Nephron (organoid): ENCODE results near the gene AMZ1.
"Not testable (repeated sequence)": the region's sequence is repeated elsewhere in the genome, so short reads cannot be mapped to it uniquely, and the experiment has no call there.

Source experiments
- H3K27ac Mint-ChIP-seq, 3 experiments: 2 replicates each; pipeline ENCODE4 v1.8.0; 2020; ENCODE audit warnings: mixed read lengths in 3 of 3, mild to moderate bottlenecking in 2 of 3, moderate library complexity in 1 of 3
- H3K27me3 Mint-ChIP-seq: 2 replicates; pipeline ENCODE4 v1.8.0; 2021; ENCODE audit warnings: low read depth, mild to moderate bottlenecking, moderate library complexity, mixed read lengths
- H3K36me3 Mint-ChIP-seq: 2 replicates; pipeline ENCODE4 v1.8.0; 2020; ENCODE audit warnings: low read depth, mixed read lengths
- H3K4me1 Mint-ChIP-seq: 2 replicates; pipeline ENCODE4 v1.8.0; 2020; ENCODE audit warnings: mixed read lengths
- H3K4me3 Mint-ChIP-seq, 3 experiments: 2 replicates each; pipeline ENCODE4 v1.8.0; 2020; ENCODE audit warnings: mild to moderate bottlenecking in 3 of 3, mixed read lengths in 3 of 3, moderate library complexity in 2 of 3
- H3K9me3 Mint-ChIP-seq: 2 replicates; pipeline ENCODE4 v1.8.0; 2020; ENCODE audit warnings: mixed read lengths
- TF ChIP-seq, protein P1 (sequence below), 3 experiments: fragments of 200-600 bp; sonication (generic); IDR thresholded peaks; one replicate each; pipeline ENCODE4 v1.5.0; 2021; ENCODE audit warnings: antibody characterized with exemption in 3 of 3; ENCODE audit not compliant: unreplicated experiment in 3 of 3

The AMZ1 gene

DNA sequence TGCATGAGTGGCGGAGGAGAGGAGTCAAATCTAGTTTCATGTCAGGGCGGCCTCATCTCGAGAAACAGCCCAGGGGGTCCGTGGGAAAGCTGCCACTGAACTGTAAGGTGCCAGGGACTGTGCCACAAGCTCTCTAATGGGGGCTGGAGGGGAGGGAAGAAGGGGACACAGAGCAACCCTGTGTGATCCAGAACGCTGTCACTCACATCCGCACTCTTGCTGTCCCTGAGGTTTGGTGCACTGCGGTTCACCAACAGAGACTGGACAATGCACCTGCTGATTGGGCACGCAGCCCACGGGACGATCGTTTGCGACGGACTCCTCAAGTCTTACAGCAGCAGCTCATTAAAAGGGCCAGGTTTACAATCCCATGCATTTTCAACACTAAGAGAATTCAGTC is 47.7 kb downstream of the AMZ1 start:
- TF ChIP-seq, protein P1, sequence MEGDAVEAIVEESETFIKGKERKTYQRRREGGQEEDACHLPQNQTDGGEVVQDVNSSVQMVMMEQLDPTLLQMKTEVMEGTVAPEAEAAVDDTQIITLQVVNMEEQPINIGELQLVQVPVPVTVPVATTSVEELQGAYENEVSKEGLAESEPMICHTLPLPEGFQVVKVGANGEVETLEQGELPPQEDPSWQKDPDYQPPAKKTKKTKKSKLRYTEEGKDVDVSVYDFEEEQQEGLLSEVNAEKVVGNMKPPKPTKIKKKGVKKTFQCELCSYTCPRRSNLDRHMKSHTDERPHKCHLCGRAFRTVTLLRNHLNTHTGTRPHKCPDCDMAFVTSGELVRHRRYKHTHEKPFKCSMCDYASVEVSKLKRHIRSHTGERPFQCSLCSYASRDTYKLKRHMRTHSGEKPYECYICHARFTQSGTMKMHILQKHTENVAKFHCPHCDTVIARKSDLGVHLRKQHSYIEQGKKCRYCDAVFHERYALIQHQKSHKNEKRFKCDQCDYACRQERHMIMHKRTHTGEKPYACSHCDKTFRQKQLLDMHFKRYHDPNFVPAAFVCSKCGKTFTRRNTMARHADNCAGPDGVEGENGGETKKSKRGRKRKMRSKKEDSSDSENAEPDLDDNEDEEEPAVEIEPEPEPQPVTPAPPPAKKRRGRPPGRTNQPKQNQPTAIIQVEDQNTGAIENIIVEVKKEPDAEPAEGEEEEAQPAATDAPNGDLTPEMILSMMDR (IDR thresholded peaks at IDR 0.05; ENCODE audit: unreplicated experiment in 3 of 3): no peak
- peaks cover 45% of the 10 kb centered on the region for H3K36me3 Mint-ChIP-seq
- H3K4me3 Mint-ChIP-seq: no peak overlapping the region
- H3K27ac Mint-ChIP-seq: peak overlapping the region in 1 of 3 experiments; percentile 33
- H3K4me1 Mint-ChIP-seq: peaks cover 71% of the 10 kb centered on the region
- no peaks in the 10 kb centered on the region for H3K9me3 Mint-ChIP-seq
- no peaks in the 10 kb centered on the region for H3K27me3 Mint-ChIP-seq

DNA sequence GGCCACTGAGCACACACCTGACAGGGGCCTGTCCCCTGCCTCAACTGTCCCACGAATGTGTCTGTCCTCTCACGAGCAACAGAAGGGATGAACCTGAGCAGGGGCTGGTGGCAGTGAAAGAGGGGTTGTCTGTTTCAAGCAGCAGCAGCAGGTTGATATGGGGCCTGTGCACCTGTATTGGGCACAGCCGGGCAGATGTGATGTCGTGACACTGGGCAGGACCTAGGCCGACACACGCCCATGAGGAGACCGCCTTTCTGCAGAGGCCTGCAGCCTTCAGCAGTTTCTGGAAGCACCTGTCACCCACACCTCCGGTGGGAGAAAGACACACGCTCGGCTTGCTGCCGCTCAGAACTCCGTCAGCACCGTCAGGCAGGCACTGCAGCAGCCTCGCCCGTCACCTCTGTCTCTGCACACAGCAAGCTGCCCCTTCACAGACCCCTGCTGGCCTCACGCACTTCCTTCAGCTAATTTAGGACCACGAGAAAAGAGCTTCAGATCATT is 48.5 kb downstream of the AMZ1 start:
- Mint-ChIP-seq H3K4me1 (peaks cover 67% of the 10 kb centered on the region), H3K27me3 (no peaks in the 10 kb centered on the region), H3K27ac (peak overlapping the region in 2 of 3 experiments; percentile 9 to 62), H3K4me3 (no peak overlapping the region), H3K9me3 (no peaks in the 10 kb centered on the region), H3K36me3 (peaks cover 38% of the 10 kb centered on the region)
- TF ChIP-seq, protein P1 (IDR thresholded peaks at IDR 0.05; ENCODE audit: unreplicated experiment in 3 of 3): no peak

DNA sequence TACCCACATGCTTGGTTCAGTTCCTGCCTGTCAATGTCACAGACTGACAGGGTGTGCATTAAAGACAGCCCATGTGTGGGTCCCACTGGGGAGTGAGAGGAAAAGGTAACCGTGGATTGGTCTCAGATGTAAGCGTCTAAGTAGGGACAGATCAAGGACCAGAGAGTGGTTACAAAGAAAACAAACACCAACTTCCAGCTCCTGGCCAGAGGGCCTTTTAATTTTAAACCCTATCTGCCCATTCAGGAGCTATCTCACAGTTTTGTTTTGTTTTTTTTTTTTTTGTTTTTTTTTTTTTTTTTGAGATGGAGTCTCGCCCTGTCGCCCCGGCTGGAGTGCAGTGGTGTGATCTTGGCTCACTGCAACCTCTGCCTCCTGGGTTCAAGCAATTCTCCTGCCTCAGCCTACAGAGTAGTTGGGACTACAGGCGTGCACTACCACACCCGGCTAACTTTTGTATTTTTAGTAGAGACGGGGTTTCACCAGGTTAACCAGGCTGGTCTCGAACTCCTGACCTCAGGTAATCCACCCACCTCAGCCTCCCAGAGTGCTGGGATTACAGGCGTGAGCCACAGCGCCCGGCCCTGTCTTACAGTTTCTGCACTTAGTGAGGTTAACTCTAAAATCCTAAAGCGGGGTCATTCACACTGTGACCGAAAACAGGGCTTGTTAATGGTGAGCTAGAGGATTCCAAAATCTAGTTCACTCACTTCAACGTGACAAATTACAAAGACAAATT is 49.2 kb downstream of the AMZ1 start:
- Mint-ChIP-seq H3K4me1 (peaks cover 60% of the 10 kb centered on the region), H3K36me3 (peaks cover 31% of the 10 kb centered on the region), H3K27ac (peak overlapping the region in 2 of 3 experiments; percentile 9 to 62)
- H3K4me3 Mint-ChIP-seq, H3K27me3 Mint-ChIP-seq, H3K9me3 Mint-ChIP-seq: not testable (repeated sequence)

DNA sequence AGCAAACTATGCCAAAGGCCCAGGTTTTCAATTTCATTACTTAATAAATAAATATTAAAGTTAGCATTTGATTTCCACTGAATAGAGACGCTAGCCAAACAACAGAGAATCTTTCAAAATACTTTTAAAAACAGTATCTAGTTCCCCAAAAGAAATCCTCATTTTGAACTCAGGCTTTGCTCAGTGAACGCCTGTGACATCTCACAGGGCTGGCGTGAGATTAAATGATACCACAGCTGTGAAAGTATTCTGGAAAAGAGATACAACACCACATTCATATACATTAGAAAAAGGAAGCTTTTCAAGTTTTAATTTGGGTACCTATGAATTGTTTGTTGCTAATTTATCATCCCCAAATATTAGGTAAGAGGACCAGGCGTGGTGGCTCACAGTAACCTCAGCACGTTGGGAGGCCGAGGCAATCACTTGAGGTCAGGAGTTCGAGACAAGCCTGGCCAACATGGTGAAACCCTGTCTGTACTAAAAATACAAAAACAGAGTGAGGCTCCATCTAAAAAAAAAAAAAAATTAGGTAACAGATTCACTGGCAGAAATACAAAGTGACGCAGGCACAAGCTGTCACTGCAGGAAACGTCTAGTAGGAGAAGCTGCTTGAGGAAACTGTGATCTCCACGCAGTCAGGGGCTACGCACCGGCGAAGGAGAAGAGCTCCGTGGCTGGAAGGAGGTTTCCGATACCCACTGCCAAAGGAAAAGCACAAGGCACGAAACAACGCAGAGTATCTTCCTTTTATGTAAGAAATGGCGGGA is 50.0 kb downstream of the AMZ1 start:
- peaks cover 32% of the 10 kb centered on the region for H3K36me3 Mint-ChIP-seq
- H3K9me3 Mint-ChIP-seq: peaks cover 3% of the 10 kb centered on the region
- no peaks in the 10 kb centered on the region for H3K27me3 Mint-ChIP-seq
- H3K4me1 Mint-ChIP-seq: peaks cover 54% of the 10 kb centered on the region
- peak overlapping the region in 1 of 3 experiments; percentile 31 for H3K27ac Mint-ChIP-seq
- TF ChIP-seq, protein P1 (IDR thresholded peaks at IDR 0.05; ENCODE audit: unreplicated experiment in 3 of 3): no peak
- H3K4me3 Mint-ChIP-seq: no peak overlapping the region

DNA sequence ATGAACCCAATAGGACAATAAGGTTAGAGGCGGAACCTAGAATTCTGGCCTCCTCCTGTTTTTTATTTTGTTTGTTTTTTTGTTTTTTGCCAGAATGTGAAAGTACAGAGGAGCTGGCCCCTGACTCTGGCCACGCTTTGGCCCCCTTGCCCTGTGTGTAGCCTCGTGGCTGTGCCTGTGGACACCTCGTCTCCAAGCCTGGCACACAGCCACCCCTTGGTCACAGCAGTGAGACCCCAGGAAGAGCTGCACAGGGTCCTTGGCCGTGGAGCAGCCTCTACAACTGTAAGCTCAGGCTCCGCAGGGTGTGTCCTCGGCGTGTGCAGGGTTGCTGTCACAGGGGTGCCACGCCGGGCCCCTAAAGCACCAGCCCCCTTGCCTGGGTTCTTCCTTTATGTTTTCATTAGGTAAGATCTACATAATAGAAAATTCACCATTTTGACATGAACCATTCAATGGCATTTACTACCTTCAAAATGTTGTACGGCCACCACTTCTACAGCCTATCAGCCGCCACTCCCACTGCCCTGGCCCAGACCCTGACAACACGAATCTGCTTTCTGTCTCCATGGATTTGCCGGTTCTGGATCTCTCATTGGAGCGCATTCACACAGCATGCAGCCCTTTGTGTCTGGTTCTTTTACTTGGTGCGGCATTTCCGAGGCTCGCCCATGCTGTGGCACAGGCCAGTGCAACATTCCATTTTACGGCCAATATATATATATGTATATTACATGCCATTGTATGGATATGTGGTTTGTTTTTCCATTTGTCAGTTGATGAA is 51.0 kb downstream of the AMZ1 start:
- Mint-ChIP-seq H3K36me3 (peaks cover 35% of the 10 kb centered on the region), H3K27ac (no peak overlapping the region), H3K4me3 (no peak overlapping the region), H3K9me3 (peaks cover 9% of the 10 kb centered on the region), H3K4me1 (peaks cover 45% of the 10 kb centered on the region), H3K27me3 (no peaks in the 10 kb centered on the region)
- TF ChIP-seq, protein P1 (IDR thresholded peaks at IDR 0.05; ENCODE audit: unreplicated experiment in 3 of 3): no peak

DNA sequence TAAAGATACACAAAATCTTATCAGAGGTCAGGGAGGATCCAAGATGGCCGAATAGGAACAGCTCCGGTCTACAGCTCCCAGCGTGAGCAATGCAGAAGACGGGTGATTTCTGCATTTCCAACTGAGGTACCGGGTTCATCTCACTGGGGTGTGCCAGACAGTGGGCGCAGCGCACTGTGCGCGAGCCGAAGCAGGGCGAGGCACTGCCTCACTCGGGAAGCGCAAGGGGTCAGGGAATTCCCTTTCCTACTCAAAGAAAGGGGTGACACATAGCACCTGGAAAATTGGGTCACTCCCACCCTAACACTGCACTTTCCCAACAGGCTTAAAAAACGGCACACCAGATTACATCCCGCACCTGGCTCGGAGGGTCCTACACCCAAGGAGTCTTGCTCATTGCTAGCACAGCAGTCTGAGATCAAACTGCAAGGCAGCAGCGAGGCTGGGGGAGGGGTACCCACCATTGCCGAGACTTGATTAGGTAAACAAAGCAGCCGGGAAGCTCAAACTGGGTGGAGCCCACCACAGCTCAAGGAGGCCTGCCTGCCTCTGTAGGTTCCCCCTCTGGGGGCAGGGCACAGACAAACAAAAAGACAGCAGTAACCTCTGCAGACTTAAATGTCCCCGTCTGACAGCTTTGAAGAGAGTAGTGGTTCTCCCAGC is 55.7 kb downstream of the AMZ1 start:
- not testable (repeated sequence) for H3K4me1 Mint-ChIP-seq, H3K27ac Mint-ChIP-seq, H3K4me3 Mint-ChIP-seq, H3K27me3 Mint-ChIP-seq
- H3K9me3 Mint-ChIP-seq: peaks cover 37% of the 10 kb centered on the region
- H3K36me3 Mint-ChIP-seq: peaks cover 55% of the 10 kb centered on the region

DNA sequence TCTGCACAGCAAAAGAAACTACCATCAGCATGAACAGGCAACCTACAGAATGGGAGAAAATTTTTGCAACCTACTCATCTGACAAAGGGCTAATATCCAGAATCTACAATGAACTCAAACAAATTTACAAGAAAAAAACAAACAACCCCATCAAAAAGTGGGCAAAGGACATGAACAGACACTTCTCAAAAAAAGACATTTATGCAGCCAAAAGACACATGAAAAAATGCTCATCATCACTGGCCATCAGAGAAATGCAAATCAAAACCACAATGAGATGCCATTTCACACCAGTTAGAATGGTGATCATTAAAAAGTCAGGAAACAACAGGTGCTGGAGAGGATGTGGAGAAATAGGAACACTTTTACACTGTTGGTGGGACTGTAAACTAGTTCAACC is 60.7 kb downstream of the AMZ1 start:
- Mint-ChIP-seq H3K36me3 (peaks cover 45% of the 10 kb centered on the region), H3K9me3 (peaks cover 36% of the 10 kb centered on the region)
- not testable (repeated sequence) for H3K27me3 Mint-ChIP-seq, H3K4me3 Mint-ChIP-seq, H3K4me1 Mint-ChIP-seq, H3K27ac Mint-ChIP-seq
